Panc1 (cell line): Measurements from ENCODE around the gene ADRB1. TPM values are rescaled to one million over a fixed set of nuclear protein-coding genes. Genes with fewer than 3 reads are reported as not detected.

Experiments
- ATAC-seq: fragments of 200-7000 bp; cut with Tn5 transposase; 2 replicates; pipeline ENCODE4 v1.9.1; 2020; ENCODE audit warnings: mild to moderate bottlenecking, moderate library complexity
- BruUV-seq: library from RNA; stranded (reverse); fragments of 400-500 nt; replicated peaks from 2 replicates; lab custom pipeline; 2021; lab: Mats Ljungman, UMichigan
- CTCF ChIA-PET: fragments of 300-600 bp; sonication (Branson Sonifier 250); formaldehyde crosslinking; loops from one replicate; lab custom pipeline; 2022; ENCODE audit warnings: antibody characterized with exemption; lab: Charles Lee
- POLR2A ChIA-PET: fragments of 300-600 bp; sonication (Branson Sonifier 250); formaldehyde crosslinking; loops from one replicate; lab custom pipeline; 2022; ENCODE audit warnings: antibody characterized with exemption; lab: Charles Lee
- DNase-seq: peaks from one replicate; pipeline ENCODE4 v3.0.0-alpha.2; 2010; ENCODE audit warnings: low read depth, low spot score
- H3K27ac ChIP-seq: 2 replicates; pipeline ENCODE4 v1.5.1; 2011; ENCODE audit warnings: mild to moderate bottlenecking, low read length, inconsistent platforms
- H3K27me3 ChIP-seq: fragments of 200-500 bp; sonication (Bioruptor generic); 2 replicates; pipeline ENCODE4 v1.6.0; 2014; ENCODE audit warnings: low read length, inconsistent platforms; ENCODE audit not compliant: control insufficient read depth, insufficient read depth
- H3K36me3 ChIP-seq: fragments of 200-500 bp; sonication (Bioruptor generic); 2 replicates; pipeline ENCODE4 v1.5.1; 2014; ENCODE audit warnings: inconsistent platforms, mild to moderate bottlenecking, low read length, moderate library complexity; ENCODE audit not compliant: control insufficient read depth, insufficient read depth
- H3K4me1 ChIP-seq: 2 replicates; pipeline ENCODE4 v1.5.1; 2011; ENCODE audit warnings: inconsistent platforms, mild to moderate bottlenecking, low read length, moderate library complexity; ENCODE audit not compliant: control insufficient read depth, insufficient read depth
- H3K4me3 ChIP-seq, 2 experiments: 2 replicates each; pipeline ENCODE4 v1.5.1; 2011 to 2012; ENCODE audit warnings: low read depth in 2 of 2, low read length in 2 of 2, mild to moderate bottlenecking in 2 of 2, inconsistent platforms in 1 of 2, moderate library complexity in 1 of 2
- H3K9me3 ChIP-seq: fragments of 200-500 bp; sonication (Bioruptor generic); 2 replicates; pipeline ENCODE4 v1.5.1; 2014; ENCODE audit warnings: low read depth, mild to moderate bottlenecking, inconsistent platforms, low read length, moderate library complexity; ENCODE audit not compliant: control insufficient read depth, insufficient read depth
- POLR2AphosphoS5 ChIP-seq: IDR thresholded peaks from 2 replicates; pipeline ENCODE4 v1.6.1; 2012; ENCODE audit warnings: mild to moderate bottlenecking, low read depth, low read length, moderate library complexity
- SIN3A ChIP-seq: IDR thresholded peaks from 2 replicates; pipeline ENCODE4 v1.6.1; 2012; ENCODE audit warnings: low read depth, mild to moderate bottlenecking, low read length, moderate library complexity, borderline replicate concordance; ENCODE audit not compliant: insufficient read depth
- TCF7L2 ChIP-seq: IDR thresholded peaks from 2 replicates; pipeline ENCODE4 v1.6.1; 2011; ENCODE audit warnings: mild to moderate bottlenecking, low read depth, low read length, inconsistent platforms
- in situ Hi-C: cut with HindIII; loops from 2 replicates; pipeline ENCODE4 v1.10.0; 2016; ENCODE audit warnings: low sequenced_read_pairs, low pct_unique_long_range_greater_than_20kb
- intact Hi-C: fragments of 100-400 bp; cut with micrococcal nuclease; formaldehyde crosslinking; loops from one replicate; pipeline ENCODE4 v1.10.0; 2022; ENCODE audit not compliant: unreplicated experiment
- total RNA-seq: library from RNA; stranded (reverse); gene quantifications from one replicate; pipeline ENCODE4 v1.2.1, GENCODE V29; 2021; ENCODE audit not compliant: unreplicated experiment
- TF ChIP-seq, protein P1 (sequence below), 2 experiments: IDR thresholded peaks; 2 replicates each; pipeline ENCODE4 v1.6.1; 2011 to 2012; ENCODE audit warnings: low read depth in 2 of 2, control low read depth in 1 of 2, low read length in 1 of 2, mild to moderate bottlenecking in 1 of 2, moderate library complexity in 1 of 2; ENCODE audit not compliant: insufficient read depth in 1 of 2
- TF ChIP-seq, protein P2 (sequence below): fragments of 450-650 bp; IDR thresholded peaks from 2 replicates; pipeline ENCODE4 v1.5.1; 2017; ENCODE audit warnings: mild to moderate bottlenecking

The ADRB1 gene
- total RNA-seq, 1 experiment from 2014 or later: 12.9 TPM

DNA sequence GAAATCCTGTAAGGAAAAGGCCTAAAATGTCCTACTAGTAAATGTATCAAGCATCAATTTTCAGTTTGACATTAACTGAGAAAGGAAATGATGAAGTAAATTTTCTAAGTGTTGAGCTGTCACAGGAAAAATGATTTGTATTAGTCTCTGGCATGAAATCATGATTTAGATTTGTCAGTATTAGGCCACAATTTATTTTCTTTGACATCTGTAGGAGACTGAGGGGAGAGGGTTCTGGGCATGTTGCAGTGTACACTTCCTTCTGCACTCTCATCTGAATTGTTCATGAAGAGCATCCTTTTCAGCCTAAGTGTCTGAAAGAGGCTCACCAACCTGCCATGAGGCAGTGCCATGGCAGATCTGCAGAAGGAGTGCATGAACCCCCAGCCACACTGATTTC lies 15.9 kb downstream of the ADRB1 start:
- no TSS peak for BruUV-seq
- TF ChIP-seq, protein P1, sequence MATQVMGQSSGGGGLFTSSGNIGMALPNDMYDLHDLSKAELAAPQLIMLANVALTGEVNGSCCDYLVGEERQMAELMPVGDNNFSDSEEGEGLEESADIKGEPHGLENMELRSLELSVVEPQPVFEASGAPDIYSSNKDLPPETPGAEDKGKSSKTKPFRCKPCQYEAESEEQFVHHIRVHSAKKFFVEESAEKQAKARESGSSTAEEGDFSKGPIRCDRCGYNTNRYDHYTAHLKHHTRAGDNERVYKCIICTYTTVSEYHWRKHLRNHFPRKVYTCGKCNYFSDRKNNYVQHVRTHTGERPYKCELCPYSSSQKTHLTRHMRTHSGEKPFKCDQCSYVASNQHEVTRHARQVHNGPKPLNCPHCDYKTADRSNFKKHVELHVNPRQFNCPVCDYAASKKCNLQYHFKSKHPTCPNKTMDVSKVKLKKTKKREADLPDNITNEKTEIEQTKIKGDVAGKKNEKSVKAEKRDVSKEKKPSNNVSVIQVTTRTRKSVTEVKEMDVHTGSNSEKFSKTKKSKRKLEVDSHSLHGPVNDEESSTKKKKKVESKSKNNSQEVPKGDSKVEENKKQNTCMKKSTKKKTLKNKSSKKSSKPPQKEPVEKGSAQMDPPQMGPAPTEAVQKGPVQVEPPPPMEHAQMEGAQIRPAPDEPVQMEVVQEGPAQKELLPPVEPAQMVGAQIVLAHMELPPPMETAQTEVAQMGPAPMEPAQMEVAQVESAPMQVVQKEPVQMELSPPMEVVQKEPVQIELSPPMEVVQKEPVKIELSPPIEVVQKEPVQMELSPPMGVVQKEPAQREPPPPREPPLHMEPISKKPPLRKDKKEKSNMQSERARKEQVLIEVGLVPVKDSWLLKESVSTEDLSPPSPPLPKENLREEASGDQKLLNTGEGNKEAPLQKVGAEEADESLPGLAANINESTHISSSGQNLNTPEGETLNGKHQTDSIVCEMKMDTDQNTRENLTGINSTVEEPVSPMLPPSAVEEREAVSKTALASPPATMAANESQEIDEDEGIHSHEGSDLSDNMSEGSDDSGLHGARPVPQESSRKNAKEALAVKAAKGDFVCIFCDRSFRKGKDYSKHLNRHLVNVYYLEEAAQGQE (IDR thresholded peaks at IDR 0.05; ENCODE audit: insufficient read depth in 1 of 2, low read depth in 2 of 2, low read length in 1 of 2): no peak
- TF ChIP-seq TCF7L2: no peak
- no peak for TF ChIP-seq POLR2AphosphoS5
- TF ChIP-seq SIN3A: no peak
- TF ChIP-seq, protein P2, sequence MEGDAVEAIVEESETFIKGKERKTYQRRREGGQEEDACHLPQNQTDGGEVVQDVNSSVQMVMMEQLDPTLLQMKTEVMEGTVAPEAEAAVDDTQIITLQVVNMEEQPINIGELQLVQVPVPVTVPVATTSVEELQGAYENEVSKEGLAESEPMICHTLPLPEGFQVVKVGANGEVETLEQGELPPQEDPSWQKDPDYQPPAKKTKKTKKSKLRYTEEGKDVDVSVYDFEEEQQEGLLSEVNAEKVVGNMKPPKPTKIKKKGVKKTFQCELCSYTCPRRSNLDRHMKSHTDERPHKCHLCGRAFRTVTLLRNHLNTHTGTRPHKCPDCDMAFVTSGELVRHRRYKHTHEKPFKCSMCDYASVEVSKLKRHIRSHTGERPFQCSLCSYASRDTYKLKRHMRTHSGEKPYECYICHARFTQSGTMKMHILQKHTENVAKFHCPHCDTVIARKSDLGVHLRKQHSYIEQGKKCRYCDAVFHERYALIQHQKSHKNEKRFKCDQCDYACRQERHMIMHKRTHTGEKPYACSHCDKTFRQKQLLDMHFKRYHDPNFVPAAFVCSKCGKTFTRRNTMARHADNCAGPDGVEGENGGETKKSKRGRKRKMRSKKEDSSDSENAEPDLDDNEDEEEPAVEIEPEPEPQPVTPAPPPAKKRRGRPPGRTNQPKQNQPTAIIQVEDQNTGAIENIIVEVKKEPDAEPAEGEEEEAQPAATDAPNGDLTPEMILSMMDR: no peak
- no peak for ATAC-seq
- Histone ChIP-seq H3K9me3 (no peaks in the 10 kb centered on the region), H3K4me1 (no peaks in the 10 kb centered on the region), H3K36me3 (no peaks in the 10 kb centered on the region), H3K27me3 (no peaks in the 10 kb centered on the region), H3K4me3 (no peak overlapping the region), H3K27ac (no peak overlapping the region)
- CTCF ChIA-PET: no interaction called here
- intact Hi-C loops (no loop called here), in situ Hi-C loops (no loop called here)
- no peak for DNase-seq
- POLR2A ChIA-PET: no interaction called here

DNA sequence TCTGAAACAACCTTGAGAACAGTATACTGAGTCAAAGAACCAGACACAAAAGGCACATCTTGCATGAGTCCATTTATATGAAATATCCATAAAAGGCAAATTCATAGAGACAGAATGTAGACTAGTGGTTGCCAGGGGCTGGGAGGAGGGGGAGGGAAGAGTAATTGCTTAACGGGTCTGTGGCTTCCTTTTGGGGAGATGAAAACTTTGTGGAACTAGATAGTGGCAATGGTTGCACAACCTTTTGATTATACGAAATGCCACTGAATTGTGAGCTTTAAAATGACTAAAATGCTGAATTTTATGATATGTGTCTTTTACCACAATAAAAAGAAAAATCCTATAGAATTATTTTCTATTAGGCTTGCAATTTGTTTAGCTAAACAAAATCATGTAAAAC lies 16.8 kb downstream of the ADRB1 start:
- TF ChIP-seq, protein P1 (IDR thresholded peaks at IDR 0.05; ENCODE audit: insufficient read depth in 1 of 2, low read depth in 2 of 2, low read length in 1 of 2): no peak
- TF ChIP-seq TCF7L2: no peak
- TF ChIP-seq, protein P2: no peak
- TF ChIP-seq SIN3A: no peak
- TF ChIP-seq POLR2AphosphoS5: no peak
- Histone ChIP-seq H3K9me3 (no peaks in the 10 kb centered on the region), H3K27me3 (no peaks in the 10 kb centered on the region), H3K4me1 (no peaks in the 10 kb centered on the region), H3K36me3 (no peaks in the 10 kb centered on the region), H3K27ac (no peak overlapping the region), H3K4me3 (no peak overlapping the region)
- no TSS peak for BruUV-seq
- DNase-seq: no peak
- POLR2A ChIA-PET: no interaction called here
- no peak for ATAC-seq
- in situ Hi-C loops (no loop called here), intact Hi-C loops (no loop called here)
- CTCF ChIA-PET: no interaction called here
